Keratinocyte (primary cell): ENCODE results near the gene LRRC47. TPM values are rescaled to one million over a fixed set of nuclear protein-coding genes. Genes with fewer than 3 reads are reported as not detected.

Experiments used
- DNase-seq: peaks from one replicate; pipeline ENCODE4 v3.0.0-alpha.2; 2011; ENCODE audit warnings: low read depth, missing footprints, low spot score
- FAIRE-seq: peaks from 2 replicates; lab custom pipeline; 2011; peaks lifted over from hg19 to GRCh38; lab: Jason Lieb, UNC
- H2AFZ ChIP-seq: 2 replicates; pipeline ENCODE4 v1.6.0; 2012; ENCODE audit warnings: low read length, control low read depth, inconsistent platforms; ENCODE audit not compliant: control insufficient read depth
- H3K27ac ChIP-seq: 2 replicates; pipeline ENCODE4 v1.5.1; 2011; ENCODE audit warnings: low read length; ENCODE audit not compliant: control insufficient read depth, insufficient read depth
- H3K27me3 ChIP-seq: 3 replicates; pipeline ENCODE4 v1.6.0; 2011; ENCODE audit warnings: low read length; ENCODE audit not compliant: control insufficient read depth, insufficient read depth; ENCODE audit errors: extremely low read depth
- H3K36me3 ChIP-seq, 2 experiments: 2 replicates in 1 of 2; 3 replicates in 1 of 2; pipeline ENCODE4 v1.5.1; 2011; ENCODE audit warnings: low read length in 2 of 2, mild to moderate bottlenecking in 1 of 2; ENCODE audit not compliant: control insufficient read depth in 2 of 2, insufficient read depth in 2 of 2; ENCODE audit errors: extremely low read depth in 1 of 2
- H3K4me1 ChIP-seq: 3 replicates; pipeline ENCODE4 v1.5.1; 2011; ENCODE audit warnings: low read length; ENCODE audit not compliant: control insufficient read depth, insufficient read depth; ENCODE audit errors: extremely low read depth
- H3K4me2 ChIP-seq: 3 replicates; pipeline ENCODE4 v1.6.0; 2011; ENCODE audit warnings: low read depth, low read length; ENCODE audit not compliant: control insufficient read depth, insufficient read depth; ENCODE audit errors: extremely low read depth
- H3K4me3 ChIP-seq, 3 experiments: fragments of 200-600 bp in 1 of 3; sonication (generic) in 1 of 3; 2 replicates in 2 of 3; 3 replicates in 1 of 3; pipeline ENCODE4 v1.5.1; 2011 to 2016; ENCODE audit warnings: low read length in 3 of 3, mild to moderate bottlenecking in 3 of 3, control low read depth in 2 of 3, inconsistent platforms in 1 of 3, low read depth in 1 of 3, mixed read lengths in 1 of 3, mixed run types in 1 of 3, moderate library complexity in 1 of 3; ENCODE audit not compliant: control insufficient read depth in 2 of 3, insufficient read depth in 2 of 3; ENCODE audit errors: extremely low read depth in 1 of 3
- H3K79me2 ChIP-seq: 2 replicates; pipeline ENCODE4 v1.6.0; 2012; ENCODE audit warnings: low read length; ENCODE audit not compliant: control insufficient read depth, insufficient read depth
- H3K9ac ChIP-seq: 3 replicates; pipeline ENCODE4 v1.6.0; 2011; ENCODE audit warnings: low read length; ENCODE audit not compliant: control insufficient read depth, insufficient read depth; ENCODE audit errors: extremely low read depth
- H3K9me1 ChIP-seq: 3 replicates; pipeline ENCODE4 v1.6.0; 2011; ENCODE audit warnings: low read length; ENCODE audit not compliant: control insufficient read depth, insufficient read depth; ENCODE audit errors: extremely low read depth
- H3K9me3 ChIP-seq: 2 replicates; pipeline ENCODE4 v1.5.1; 2012; ENCODE audit warnings: low read depth, low read length; ENCODE audit not compliant: control insufficient read depth
- H4K20me1 ChIP-seq: 3 replicates; pipeline ENCODE4 v1.6.0; 2011; ENCODE audit warnings: low read length; ENCODE audit not compliant: control insufficient read depth, insufficient read depth; ENCODE audit errors: extremely low read depth
- EZH2 ChIP-seq: IDR thresholded peaks from one replicate; pipeline ENCODE4 v1.6.1; 2012; ENCODE audit warnings: inconsistent platforms, mild to moderate bottlenecking, low read length, moderate library complexity
- dilution Hi-C: fragments of 300-500 bp; cut with MboI; formaldehyde crosslinking; loops from one replicate; pipeline ENCODE4 v1.7.0; 2020; ENCODE audit warnings: low sequenced_read_pairs; ENCODE audit not compliant: extremely low pct_ligation_motif_present
- polyA plus RNA-seq, 5 experiments: library from polyadenylated mRNA; depleted of rRNA in 3 of 5; stranded (reverse) in 3 of 5; stranded (forward) in 1 of 5; unstranded in 1 of 5; fragments of >200 nt; gene quantifications; 1 replicate in 1 of 5; 2 replicates in 3 of 5; 3 replicates in 1 of 5; pipeline versions ENCODE4 v1.2.1 to v1.2.3, GENCODE V29; 2011 to 2012; ENCODE audit warnings: missing spikeins in 2 of 5, low read depth in 1 of 5, low replicate concordance in 1 of 5
- TF ChIP-seq, protein P1 (sequence below), 3 experiments: IDR thresholded peaks in 1 of 3; conservative IDR thresholded peaks in 1 of 3; optimal IDR thresholded peaks in 1 of 3; 2 replicates in 2 of 3; 3 replicates in 1 of 3; pipeline versions ENCODE3 to v1.5.1; 2011; ENCODE audit warnings: low read length in 3 of 3, mild to moderate bottlenecking in 3 of 3, moderate library complexity in 2 of 3, control low read depth in 1 of 3, inconsistent platforms in 1 of 3; ENCODE audit not compliant: insufficient read depth in 2 of 3; ENCODE audit errors: extremely low read depth in 1 of 3

The LRRC47 gene
- polyA plus RNA-seq, 1 donor (not counting 4 experiments of a cell fraction or from before 2014, with no cell fraction given): 40.1 TPM

GRCh38 chr1:3743421-3743820, 52.9 kb downstream of the LRRC47 start:
- no peak overlapping the region for H3K9ac ChIP-seq
- H3K27ac ChIP-seq: no peak overlapping the region
- H3K4me3 ChIP-seq: no peak overlapping the region
- H3K9me1 ChIP-seq: peaks cover 2% of the 10 kb centered on the region
- peaks cover 12 to 17% of the 10 kb centered on the region in 2 experiments for H3K36me3 ChIP-seq
- peaks cover 17% of the 10 kb centered on the region for H3K4me1 ChIP-seq
- H3K4me2 ChIP-seq: no peak overlapping the region
- FAIRE-seq (no peak), DNase-seq (no peak)
- dilution Hi-C loops: no loop called here
- H3K27me3 ChIP-seq: no peaks in the 10 kb centered on the region
- no peaks in the 10 kb centered on the region for H3K9me3 ChIP-seq
- TF ChIP-seq, protein P1, sequence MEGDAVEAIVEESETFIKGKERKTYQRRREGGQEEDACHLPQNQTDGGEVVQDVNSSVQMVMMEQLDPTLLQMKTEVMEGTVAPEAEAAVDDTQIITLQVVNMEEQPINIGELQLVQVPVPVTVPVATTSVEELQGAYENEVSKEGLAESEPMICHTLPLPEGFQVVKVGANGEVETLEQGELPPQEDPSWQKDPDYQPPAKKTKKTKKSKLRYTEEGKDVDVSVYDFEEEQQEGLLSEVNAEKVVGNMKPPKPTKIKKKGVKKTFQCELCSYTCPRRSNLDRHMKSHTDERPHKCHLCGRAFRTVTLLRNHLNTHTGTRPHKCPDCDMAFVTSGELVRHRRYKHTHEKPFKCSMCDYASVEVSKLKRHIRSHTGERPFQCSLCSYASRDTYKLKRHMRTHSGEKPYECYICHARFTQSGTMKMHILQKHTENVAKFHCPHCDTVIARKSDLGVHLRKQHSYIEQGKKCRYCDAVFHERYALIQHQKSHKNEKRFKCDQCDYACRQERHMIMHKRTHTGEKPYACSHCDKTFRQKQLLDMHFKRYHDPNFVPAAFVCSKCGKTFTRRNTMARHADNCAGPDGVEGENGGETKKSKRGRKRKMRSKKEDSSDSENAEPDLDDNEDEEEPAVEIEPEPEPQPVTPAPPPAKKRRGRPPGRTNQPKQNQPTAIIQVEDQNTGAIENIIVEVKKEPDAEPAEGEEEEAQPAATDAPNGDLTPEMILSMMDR (optimal IDR thresholded peaks at IDR 0.05 in 1 of 3, IDR thresholded peaks at IDR 0.05 in 1 of 3, conservative IDR thresholded peaks at IDR 0.05 in 1 of 3; ENCODE audit: extremely low read depth in 1 of 3, insufficient read depth in 2 of 3, low read length in 3 of 3): no peak
- no peak for TF ChIP-seq EZH2
- no peaks in the 10 kb centered on the region for H4K20me1 ChIP-seq
- H3K79me2 ChIP-seq: no peaks in the 10 kb centered on the region
- no peak overlapping the region for H2AFZ ChIP-seq

- no peak overlapping the region for H3K4me3 ChIP-seq
- DNase-seq (no peak), FAIRE-seq (no peak)
- H3K4me1 ChIP-seq: peaks cover 13% of the 10 kb centered on the region
- H3K4me2 ChIP-seq: no peak overlapping the region
- TF ChIP-seq EZH2: no peak
- TF ChIP-seq, protein P1 (optimal IDR thresholded peaks at IDR 0.05 in 1 of 3, IDR thresholded peaks at IDR 0.05 in 1 of 3, conservative IDR thresholded peaks at IDR 0.05 in 1 of 3; ENCODE audit: extremely low read depth in 1 of 3, insufficient read depth in 2 of 3, low read length in 3 of 3): no peak
- no peak overlapping the region for H3K27ac ChIP-seq
- peaks cover 2% of the 10 kb centered on the region for H3K9me1 ChIP-seq
- H4K20me1 ChIP-seq: no peaks in the 10 kb centered on the region
- H3K27me3 ChIP-seq: no peaks in the 10 kb centered on the region
- no peaks in the 10 kb centered on the region for H3K9me3 ChIP-seq
- peaks cover 12 to 21% of the 10 kb centered on the region in 2 experiments for H3K36me3 ChIP-seq
- dilution Hi-C loops: no loop called here
- H3K79me2 ChIP-seq: no peaks in the 10 kb centered on the region
- H3K9ac ChIP-seq: no peak overlapping the region
- no peak overlapping the region for H2AFZ ChIP-seq
These were observed 53.6 kb downstream of the LRRC47 start for GRCh38 chr1:3742439-3743298.
